Hematopoietic multipotent progenitor cell treated with erythropoietin and hydrocortisone succinate and interleukin-3 and kit ligand, for 8 days (in vitro differentiated cells): ENCODE data around the gene YIPF1.
"Not testable (repeated sequence)": the region's sequence is repeated elsewhere in the genome, so short reads cannot be mapped to it uniquely, and the experiment has no call there.

Experiments
- DNase-seq: peaks from one replicate; pipeline ENCODE4 v3.0.0-alpha.2; 2015

YIPF1 gene

GRCh38 chr1:53837646-53837923, 52.0 kb downstream of the YIPF1 start:
- DNase-seq = no peak

- no peak for DNase-seq
These were observed 54.1 kb downstream of the YIPF1 start for GRCh38 chr1:53835491-53835890.

DNA sequence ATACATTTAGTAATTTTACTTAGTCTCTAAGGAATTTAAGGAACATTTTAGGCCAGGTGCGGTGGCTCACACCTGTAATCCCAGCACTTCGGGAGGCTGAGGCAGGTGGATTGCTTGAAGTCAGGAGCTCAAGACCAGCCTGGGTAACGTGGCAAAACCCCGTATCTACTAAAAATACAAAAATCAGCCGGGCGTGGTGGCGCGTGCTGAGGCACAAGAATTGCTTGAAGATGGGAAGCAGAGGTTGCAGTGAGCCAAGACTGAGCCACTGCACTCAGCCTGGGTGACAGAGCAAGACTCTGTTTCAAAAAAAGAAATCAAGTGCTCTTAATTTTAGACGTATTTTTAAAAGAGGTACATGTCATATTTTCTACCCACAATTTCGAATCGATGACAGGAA, 54.8 kb downstream of the YIPF1 start:
- DNase-seq = no peak

GRCh38 chr1:53833393-53833792, 56.2 kb downstream of the YIPF1 start:
- DNase-seq = no peak

GRCh38 chr1:53826367-53826766, 63.2 kb downstream of the YIPF1 start:
- DNase-seq = no peak

GRCh38 chr1:53825306-53825705, 64.3 kb downstream of the YIPF1 start:
- no peak for DNase-seq

GRCh38 chr1:53822931-53823330, 66.7 kb downstream of the YIPF1 start:
- DNase-seq = no peak

GRCh38 chr1:53821380-53821779, 68.2 kb downstream of the YIPF1 start:
- no peak for DNase-seq

- peak; percentile 48 for DNase-seq
These were observed 70.2 kb downstream of the YIPF1 start for GRCh38 chr1:53819387-53819786.

- DNase-seq = not testable (repeated sequence)
These were observed 73.0 kb downstream of the YIPF1 start for GRCh38 chr1:53816584-53816983.

GRCh38 chr1:53815484-53815883, 74.1 kb downstream of the YIPF1 start:
- DNase-seq = not testable (repeated sequence)

GRCh38 chr1:53811414-53811851, 78.2 kb downstream of the YIPF1 start:
- peak; percentile 49 for DNase-seq

DNA sequence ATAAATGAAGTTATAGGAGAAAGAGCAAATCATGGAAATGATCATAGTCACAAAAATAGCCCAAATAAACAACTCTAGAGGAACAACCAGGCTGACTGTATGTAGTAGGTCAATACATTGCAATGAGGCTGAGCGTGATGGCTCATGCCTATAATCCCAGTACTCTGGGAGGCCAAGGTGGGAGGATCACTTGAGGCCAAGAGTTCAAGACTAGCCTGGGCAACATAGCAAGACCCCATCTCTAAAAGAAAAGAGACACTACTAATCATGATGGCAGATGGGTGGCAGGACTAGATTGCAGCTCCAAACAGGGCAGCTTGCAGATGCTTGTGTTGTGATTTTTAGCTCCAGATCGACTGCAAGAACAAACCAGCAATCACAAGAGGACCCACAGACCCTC, 79.1 kb downstream of the YIPF1 start:
- DNase-seq = no peak

DNA sequence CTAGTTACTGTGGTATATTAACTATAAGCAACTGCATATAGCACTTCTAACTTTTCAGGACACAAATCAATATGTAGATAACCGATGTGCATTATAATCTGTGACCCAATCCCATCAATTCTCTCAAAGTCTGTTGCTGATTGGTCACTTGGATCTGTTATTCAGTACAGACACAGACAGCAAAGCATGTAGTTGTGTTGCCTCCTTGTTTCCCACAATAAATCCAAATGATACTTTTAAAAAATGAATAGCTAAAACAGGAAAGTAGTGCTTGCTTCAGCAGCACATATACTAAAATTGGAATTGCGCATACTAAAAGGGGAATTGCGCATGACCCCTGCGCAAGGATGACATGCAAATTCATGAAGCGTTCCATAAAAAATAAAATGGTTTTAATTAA, 79.6 kb downstream of the YIPF1 start:
- DNase-seq = no peak

DNA sequence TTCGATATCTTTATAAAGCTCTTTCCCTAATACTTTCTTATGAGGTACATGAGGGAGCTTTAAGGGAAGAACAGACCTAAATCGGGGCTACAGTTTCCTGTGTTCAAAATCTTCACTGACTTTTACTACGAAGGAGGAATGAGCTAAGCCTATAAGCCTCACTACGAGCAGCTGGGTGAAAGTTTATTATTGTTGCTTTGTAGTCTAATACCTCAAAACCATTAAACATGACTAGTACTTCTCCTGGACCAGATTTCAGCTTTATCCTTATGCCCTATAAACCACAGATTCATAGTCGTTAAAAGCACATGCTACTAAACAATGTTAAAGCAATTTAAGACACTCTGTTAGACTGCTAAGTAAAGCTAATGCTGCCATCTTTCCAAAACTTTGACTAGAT, 81.7 kb downstream of the YIPF1 start:
- DNase-seq = no peak

DNA sequence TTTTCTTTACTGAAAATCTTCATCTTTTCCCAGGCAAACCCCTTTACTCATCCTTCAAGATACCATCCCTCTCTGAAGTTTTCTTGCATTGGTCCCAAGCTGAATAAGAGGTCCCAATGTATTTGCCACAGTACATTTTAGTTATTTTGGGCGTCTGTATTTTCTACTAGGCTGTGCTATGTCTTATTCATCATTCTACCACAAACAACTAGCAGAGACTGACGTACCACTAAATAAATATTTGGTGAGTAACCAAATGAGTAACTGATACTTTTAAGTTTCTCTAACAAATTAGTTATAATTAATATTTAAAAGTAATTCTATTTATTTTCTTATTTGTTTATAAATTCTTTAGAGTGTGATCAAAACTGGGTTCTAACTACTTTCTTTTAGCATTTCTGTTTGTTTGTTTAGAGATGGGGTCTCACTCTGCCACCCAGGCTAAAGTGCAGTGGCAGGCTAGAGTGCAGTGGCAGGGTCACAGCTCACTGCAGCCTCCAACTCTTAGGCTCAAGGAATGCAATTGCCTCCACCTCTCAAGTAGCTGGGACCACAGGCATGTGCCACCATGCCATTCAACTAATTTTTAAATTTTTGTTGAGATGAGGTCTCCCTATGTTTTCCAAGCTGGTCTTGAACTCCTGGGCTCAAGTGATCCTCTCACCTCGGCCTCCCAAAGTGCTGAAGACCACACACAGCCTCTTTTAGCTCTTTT, 84.6 kb downstream of the YIPF1 start:
- DNase-seq = no peak

GRCh38 chr1:53804181-53804580, 85.4 kb downstream of the YIPF1 start:
- DNase-seq = no peak
